ENCODE measurements around the gene MEIS2.

MEIS2 gene

DNA sequence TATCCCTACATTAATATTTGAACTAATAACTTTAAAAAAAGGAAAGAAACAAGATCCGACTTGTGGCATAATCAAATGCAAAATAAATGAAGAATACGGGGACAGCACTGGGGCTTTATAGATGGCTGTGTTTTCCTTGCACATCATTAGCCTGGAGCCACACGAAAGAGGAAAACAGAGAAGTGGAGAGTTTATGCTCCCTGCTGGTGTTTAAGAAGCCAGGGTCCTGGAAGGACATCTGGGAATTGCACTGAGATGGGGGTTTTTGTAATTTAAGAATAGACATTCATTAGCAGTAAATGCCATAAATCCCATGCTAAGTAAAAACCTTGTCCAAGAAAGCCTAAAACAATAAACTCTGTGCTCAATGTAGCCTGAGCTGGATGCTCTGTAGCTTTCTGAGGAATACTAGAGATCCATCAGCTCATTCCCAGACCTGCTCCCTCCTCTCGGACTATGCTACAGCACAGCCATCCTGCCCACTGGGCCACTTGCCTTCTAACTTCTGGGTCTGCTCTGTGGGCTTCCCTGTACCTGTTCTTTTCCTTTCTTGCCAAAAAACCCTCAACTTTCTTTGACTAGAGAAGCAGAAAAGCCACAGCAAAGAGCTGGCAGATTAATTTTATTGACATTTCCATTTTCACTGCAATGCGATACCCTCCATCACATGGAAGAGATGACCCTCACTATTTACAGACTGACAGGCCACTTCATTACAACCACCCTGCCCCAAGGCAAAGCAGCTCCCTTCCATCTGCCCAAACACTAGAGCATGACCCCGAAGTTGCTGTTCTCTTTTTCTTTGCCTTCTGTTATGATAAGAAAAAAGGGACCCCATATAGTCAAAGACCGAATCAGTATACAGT lies 62.3 kb downstream of the MEIS2 start (continued):
- TF ChIP-seq, protein P1, sequence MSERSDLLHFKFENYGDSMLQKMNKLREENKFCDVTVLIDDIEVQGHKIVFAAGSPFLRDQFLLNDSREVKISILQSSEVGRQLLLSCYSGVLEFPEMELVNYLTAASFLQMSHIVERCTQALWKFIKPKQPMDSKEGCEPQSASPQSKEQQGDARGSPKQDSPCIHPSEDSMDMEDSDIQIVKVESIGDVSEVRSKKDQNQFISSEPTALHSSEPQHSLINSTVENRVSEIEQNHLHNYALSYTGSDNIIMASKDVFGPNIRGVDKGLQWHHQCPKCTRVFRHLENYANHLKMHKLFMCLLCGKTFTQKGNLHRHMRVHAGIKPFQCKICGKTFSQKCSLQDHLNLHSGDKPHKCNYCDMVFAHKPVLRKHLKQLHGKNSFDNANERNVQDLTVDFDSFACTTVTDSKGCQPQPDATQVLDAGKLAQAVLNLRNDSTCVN (tag by site-specific recombination; optimal IDR thresholded peaks at IDR 0.05) = no peak
- no peak for TF ChIP-seq ZSCAN4 (tag by site-specific recombination; IDR thresholded peaks at IDR 0.05)
- TF ChIP-seq WT1 (tag by site-specific recombination; IDR thresholded peaks at IDR 0.05) = peak; percentile 73
- no peak for TF ChIP-seq AEBP2 (tag by site-specific recombination; IDR thresholded peaks at IDR 0.05; ENCODE audit: borderline replicate concordance)
- TF ChIP-seq ZBTB6 (tag by site-specific recombination; IDR thresholded peaks at IDR 0.05) = peak; percentile 4; the same call in 1 of the 2 replicates
- TF ChIP-seq SALL2 (tag by site-specific recombination; IDR thresholded peaks at IDR 0.05; ENCODE audit: borderline replicate concordance) = no peak
- TF ChIP-seq ZNF174 (tag by site-specific recombination; IDR thresholded peaks at IDR 0.05) = no peak
- TF ChIP-seq ZNF223 (tag by site-specific recombination; IDR thresholded peaks at IDR 0.05) = no peak
- no peak for TF ChIP-seq ZNF664 (tag by site-specific recombination; IDR thresholded peaks at IDR 0.05)
- TF ChIP-seq RBAK (tag by site-specific recombination; IDR thresholded peaks at IDR 0.05) = no peak

- no peak overlapping the region for H3K27ac ChIP-seq (ENCODE audit: extremely low read depth, low read depth, low read length)
- H3K36me3 ChIP-seq (ENCODE audit: control insufficient read depth in 2 of 2, insufficient read depth in 1 of 2, low read length in 2 of 2) = no peaks in the 10 kb centered on the region
- ChIA-PET CTCF (no interaction called here), POLR2A (interaction anchor here (1.0 kb wide), 1 partner anchor 457 kb away, joined by 3 read pairs; the partner anchor contains the start of gene CDIN1)
- H3K4me1 ChIP-seq (ENCODE audit: control insufficient read depth, insufficient read depth, low read length) = peaks cover 19% of the 10 kb centered on the region
- peak; percentile 8; the same call in 1 of the 2 replicates for TF ChIP-seq ZNF133 (tag by site-specific recombination; IDR thresholded peaks at IDR 0.05)
- no peak for TF ChIP-seq KLF16 (tag by site-specific recombination; IDR thresholded peaks at IDR 0.05)
- no peak for TF ChIP-seq ZNF10 (tag by site-specific recombination; IDR thresholded peaks at IDR 0.05)
- no peak overlapping the region for H3K4me3 ChIP-seq (ENCODE audit: low read depth, low read length)
- H3K9me3 ChIP-seq (ENCODE audit: control insufficient read depth, insufficient read depth, low read depth, low read length) = no peaks in the 10 kb centered on the region
These were observed 63.2 kb downstream of the MEIS2 start for GRCh38 chr15:37037071-37037655.

DNA sequence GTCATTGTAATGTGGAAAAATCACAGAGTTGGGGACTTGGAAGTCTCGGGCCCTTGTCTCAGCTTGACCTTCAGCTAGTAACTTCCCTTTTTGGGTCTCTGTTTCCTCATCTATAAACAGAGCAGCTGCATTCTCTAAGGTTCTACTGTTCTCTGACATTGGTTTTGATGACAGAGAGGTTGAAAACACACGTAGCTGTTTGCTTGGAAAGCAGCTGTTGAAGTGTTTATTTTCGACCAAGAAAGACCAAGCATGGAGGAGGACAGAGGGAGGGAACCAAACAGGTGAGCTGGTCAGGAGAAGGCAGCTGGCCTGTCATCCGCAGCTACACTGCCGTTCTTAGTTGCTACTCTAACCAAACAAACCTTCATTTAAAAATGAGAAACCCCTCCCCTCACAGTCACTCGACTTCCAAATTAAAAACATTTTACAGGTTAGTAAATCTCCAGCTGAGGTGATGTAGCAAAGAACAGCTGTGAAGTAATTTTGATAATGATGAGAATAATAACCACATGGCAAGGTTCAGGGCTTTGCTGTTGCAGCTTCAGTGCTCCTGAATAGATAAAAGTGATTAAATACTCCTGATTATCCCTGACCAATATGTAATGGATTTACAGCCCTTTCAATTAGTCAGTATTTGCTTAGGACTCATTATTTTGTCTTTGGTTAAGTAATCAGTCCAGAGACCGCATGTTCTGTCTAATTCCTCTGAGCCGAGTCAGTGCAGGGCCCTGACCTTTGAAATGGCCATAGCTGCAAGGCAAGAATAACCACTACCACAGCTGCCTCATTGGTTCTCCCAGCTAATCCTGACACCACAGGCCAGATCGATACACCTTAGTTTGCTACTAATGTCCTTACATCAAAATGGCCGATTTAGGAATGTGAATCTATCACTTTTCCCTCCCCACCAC lies 65.3 kb downstream of the MEIS2 start:
- no peaks in the 10 kb centered on the region for H3K36me3 ChIP-seq (ENCODE audit: control insufficient read depth in 2 of 2, insufficient read depth in 1 of 2, low read length in 2 of 2)
- CTCF ChIA-PET = no interaction called here
- POLR2A ChIA-PET = no interaction called here
- no peaks in the 10 kb centered on the region for H3K9me3 ChIP-seq (ENCODE audit: control insufficient read depth, insufficient read depth, low read depth, low read length)
- H3K4me1 ChIP-seq (ENCODE audit: control insufficient read depth, insufficient read depth, low read length) = peaks cover 22% of the 10 kb centered on the region
- no peak overlapping the region for H3K4me3 ChIP-seq (ENCODE audit: low read depth, low read length)
- H3K27ac ChIP-seq (ENCODE audit: extremely low read depth, low read depth, low read length) = no peak overlapping the region
- TF ChIP-seq, protein P2, sequence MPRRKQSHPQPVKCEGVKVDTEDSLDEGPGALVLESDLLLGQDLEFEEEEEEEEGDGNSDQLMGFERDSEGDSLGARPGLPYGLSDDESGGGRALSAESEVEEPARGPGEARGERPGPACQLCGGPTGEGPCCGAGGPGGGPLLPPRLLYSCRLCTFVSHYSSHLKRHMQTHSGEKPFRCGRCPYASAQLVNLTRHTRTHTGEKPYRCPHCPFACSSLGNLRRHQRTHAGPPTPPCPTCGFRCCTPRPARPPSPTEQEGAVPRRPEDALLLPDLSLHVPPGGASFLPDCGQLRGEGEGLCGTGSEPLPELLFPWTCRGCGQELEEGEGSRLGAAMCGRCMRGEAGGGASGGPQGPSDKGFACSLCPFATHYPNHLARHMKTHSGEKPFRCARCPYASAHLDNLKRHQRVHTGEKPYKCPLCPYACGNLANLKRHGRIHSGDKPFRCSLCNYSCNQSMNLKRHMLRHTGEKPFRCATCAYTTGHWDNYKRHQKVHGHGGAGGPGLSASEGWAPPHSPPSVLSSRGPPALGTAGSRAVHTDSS (tag by site-specific recombination; IDR thresholded peaks at IDR 0.05) = no peak
- TF ChIP-seq, protein P3, sequence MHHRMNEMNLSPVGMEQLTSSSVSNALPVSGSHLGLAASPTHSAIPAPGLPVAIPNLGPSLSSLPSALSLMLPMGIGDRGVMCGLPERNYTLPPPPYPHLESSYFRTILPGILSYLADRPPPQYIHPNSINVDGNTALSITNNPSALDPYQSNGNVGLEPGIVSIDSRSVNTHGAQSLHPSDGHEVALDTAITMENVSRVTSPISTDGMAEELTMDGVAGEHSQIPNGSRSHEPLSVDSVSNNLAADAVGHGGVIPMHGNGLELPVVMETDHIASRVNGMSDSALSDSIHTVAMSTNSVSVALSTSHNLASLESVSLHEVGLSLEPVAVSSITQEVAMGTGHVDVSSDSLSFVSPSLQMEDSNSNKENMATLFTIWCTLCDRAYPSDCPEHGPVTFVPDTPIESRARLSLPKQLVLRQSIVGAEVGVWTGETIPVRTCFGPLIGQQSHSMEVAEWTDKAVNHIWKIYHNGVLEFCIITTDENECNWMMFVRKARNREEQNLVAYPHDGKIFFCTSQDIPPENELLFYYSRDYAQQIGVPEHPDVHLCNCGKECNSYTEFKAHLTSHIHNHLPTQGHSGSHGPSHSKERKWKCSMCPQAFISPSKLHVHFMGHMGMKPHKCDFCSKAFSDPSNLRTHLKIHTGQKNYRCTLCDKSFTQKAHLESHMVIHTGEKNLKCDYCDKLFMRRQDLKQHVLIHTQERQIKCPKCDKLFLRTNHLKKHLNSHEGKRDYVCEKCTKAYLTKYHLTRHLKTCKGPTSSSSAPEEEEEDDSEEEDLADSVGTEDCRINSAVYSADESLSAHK (tag by site-specific recombination; IDR thresholded peaks at IDR 0.05) = no peak
- TF ChIP-seq PBX3 (CRISPR knock-in tag; IDR thresholded peaks at IDR 0.05) (no peak), ZFP69B (tag by site-specific recombination; IDR thresholded peaks at IDR 0.05) (no peak), ZNF560 (tag by site-specific recombination; IDR thresholded peaks at IDR 0.05; ENCODE audit: borderline replicate concordance) (no peak), ZNF548 (tag by site-specific recombination; IDR thresholded peaks at IDR 0.05) (no peak), ZNF133 (tag by site-specific recombination; IDR thresholded peaks at IDR 0.05) (no peak)

Data from HEK293 (cell line).